H9 (cell line): ENCODE data around the gene FOXP4. TPM values are rescaled to one million over a fixed set of nuclear protein-coding genes. Genes with fewer than 3 reads are reported as not detected.

Experiments
- DNase-seq: peaks from one replicate; pipeline ENCODE4 v3.0.0-alpha.2; 2017
- H2AFZ ChIP-seq: one replicate; pipeline ENCODE4 v1.6.1; 2013; ENCODE audit warnings: mild to moderate bottlenecking, low read length, control low read depth, moderate library complexity
- H2AK5ac ChIP-seq: 2 replicates; pipeline ENCODE4 v1.6.1; 2013; ENCODE audit warnings: low read length, control low read depth, mixed read lengths; ENCODE audit not compliant: insufficient read length
- H2BK120ac ChIP-seq: one replicate; pipeline ENCODE4 v1.6.1; 2013; ENCODE audit warnings: low read depth, mild to moderate bottlenecking, low read length, control low read depth, inconsistent platforms; ENCODE audit not compliant: poor library complexity, severe bottlenecking
- H2BK12ac ChIP-seq: 2 replicates; pipeline ENCODE4 v1.6.1; 2013; ENCODE audit warnings: low read length, control low read depth, mixed read lengths, low read depth; ENCODE audit not compliant: insufficient read length
- H2BK15ac ChIP-seq: 2 replicates; pipeline ENCODE4 v1.6.1; 2013; ENCODE audit warnings: low read depth, low read length, control low read depth
- H2BK20ac ChIP-seq: one replicate; pipeline ENCODE4 v1.6.1; 2013; ENCODE audit warnings: low read depth, mild to moderate bottlenecking, low read length, control low read depth, inconsistent platforms; ENCODE audit not compliant: poor library complexity, severe bottlenecking
- H2BK5ac ChIP-seq: 2 replicates; pipeline ENCODE4 v1.6.1; 2013; ENCODE audit warnings: low read length, control low read depth, mixed read lengths; ENCODE audit not compliant: insufficient read length
- H3K14ac ChIP-seq: 2 replicates; pipeline ENCODE4 v1.6.1; 2013; ENCODE audit warnings: low read length, control low read depth; ENCODE audit not compliant: insufficient read depth
- H3K18ac ChIP-seq: 2 replicates; pipeline ENCODE4 v1.6.1; 2013; ENCODE audit warnings: low read depth, mild to moderate bottlenecking, mixed read lengths, low read length, control low read depth; ENCODE audit not compliant: insufficient read length
- H3K23ac ChIP-seq: 2 replicates; pipeline ENCODE4 v1.6.1; 2013; ENCODE audit warnings: low read length, control low read depth, mixed read lengths, low read depth; ENCODE audit not compliant: insufficient read length
- H3K23me2 ChIP-seq: 2 replicates; pipeline ENCODE4 v1.6.1; 2013; ENCODE audit warnings: low read depth, mild to moderate bottlenecking, mixed read lengths, low read length, control low read depth; ENCODE audit not compliant: insufficient read length, poor library complexity, severe bottlenecking
- H3K27ac ChIP-seq: 2 replicates; pipeline ENCODE4 v1.5.1; 2013; ENCODE audit warnings: low read length, control low read depth, mixed read lengths, low read depth; ENCODE audit not compliant: insufficient read length
- H3K27me3 ChIP-seq: 2 replicates; pipeline ENCODE4 v1.6.1; 2013; ENCODE audit warnings: low read length, control low read depth, inconsistent platforms; ENCODE audit not compliant: insufficient read depth
- H3K4ac ChIP-seq: 2 replicates; pipeline ENCODE4 v1.6.1; 2013; ENCODE audit warnings: low read depth, mild to moderate bottlenecking, control low read depth, inconsistent platforms, low read length, moderate library complexity
- H3K4me1 ChIP-seq: 2 replicates; pipeline ENCODE4 v1.6.1; 2013; ENCODE audit warnings: low read length, control low read depth, inconsistent platforms; ENCODE audit not compliant: insufficient read depth
- H3K4me2 ChIP-seq: 2 replicates; pipeline ENCODE4 v1.6.1; 2013; ENCODE audit warnings: low read length, control low read depth, mixed read lengths; ENCODE audit not compliant: insufficient read length, insufficient read depth
- H3K56ac ChIP-seq: 2 replicates; pipeline ENCODE4 v1.6.1; 2013; ENCODE audit warnings: low read depth, mild to moderate bottlenecking, mixed read lengths, low read length, control low read depth; ENCODE audit not compliant: insufficient read length
- H3K79me1 ChIP-seq: 2 replicates; pipeline ENCODE4 v1.6.1; 2013; ENCODE audit warnings: low read depth, mild to moderate bottlenecking, moderate library complexity, low read length, control low read depth, inconsistent platforms; ENCODE audit not compliant: insufficient read depth, poor library complexity, severe bottlenecking
- H3K79me2 ChIP-seq: 2 replicates; pipeline ENCODE4 v1.6.1; 2013; ENCODE audit warnings: low read length, control low read depth, inconsistent platforms; ENCODE audit not compliant: insufficient read depth
- H3K9ac ChIP-seq: 2 replicates; pipeline ENCODE4 v1.6.1; 2013; ENCODE audit warnings: low read length, control low read depth, mixed read lengths; ENCODE audit not compliant: insufficient read length; ENCODE audit errors: extremely low read depth
- H3K9me3 ChIP-seq: one replicate; pipeline ENCODE4 v1.6.1; 2013; ENCODE audit warnings: low read depth, low read length, inconsistent platforms; ENCODE audit not compliant: control insufficient read depth
- H3T11ph ChIP-seq: one replicate; pipeline ENCODE4 v1.6.1; 2013; ENCODE audit warnings: mild to moderate bottlenecking, low read length, control low read depth, inconsistent platforms
- H4K20me1 ChIP-seq: one replicate; pipeline ENCODE4 v1.6.1; 2013; ENCODE audit not compliant: control insufficient read depth, insufficient read length, insufficient read depth
- H4K5ac ChIP-seq: 2 replicates; pipeline ENCODE4 v1.6.1; 2013; ENCODE audit warnings: low read depth, mild to moderate bottlenecking, mixed read lengths, low read length, control low read depth; ENCODE audit not compliant: insufficient read length
- H4K8ac ChIP-seq: replicated peaks from 2 replicates; pipeline ENCODE4 v1.6.1; 2013; ENCODE audit warnings: low read length, control low read depth, mixed read lengths, low read depth; ENCODE audit not compliant: insufficient read length
- H4K91ac ChIP-seq: 2 replicates; pipeline ENCODE4 v1.6.1; 2013; ENCODE audit warnings: low read depth, mild to moderate bottlenecking, moderate library complexity, mixed read lengths, low read length, control low read depth; ENCODE audit not compliant: insufficient read length
- H3K27ac Mint-ChIP-seq, 3 experiments: 2 replicates in 2 of 3; 3 replicates in 1 of 3; pipeline ENCODE4 v1.8.0; 2020 to 2021; ENCODE audit warnings: mixed read lengths in 3 of 3, mild to moderate bottlenecking in 1 of 3, moderate library complexity in 1 of 3
- H3K27me3 Mint-ChIP-seq: 2 replicates; pipeline ENCODE4 v1.8.0; 2021; ENCODE audit warnings: low read depth, mild to moderate bottlenecking, moderate library complexity, mixed read lengths
- H3K36me3 Mint-ChIP-seq, 3 experiments: 2 replicates in 2 of 3; 3 replicates in 1 of 3; pipeline ENCODE4 v1.8.0; 2020 to 2021; ENCODE audit warnings: low read depth in 3 of 3, mixed read lengths in 3 of 3; ENCODE audit not compliant: insufficient read depth in 1 of 3
- H3K4me1 Mint-ChIP-seq, 2 experiments: 2 replicates each; pipeline ENCODE4 v1.8.0; 2020; ENCODE audit warnings: mixed read lengths in 2 of 2
- H3K4me3 Mint-ChIP-seq, 2 experiments: 2 replicates in 1 of 2; 3 replicates in 1 of 2; pipeline ENCODE4 v1.8.0; 2020 to 2021; ENCODE audit warnings: mild to moderate bottlenecking in 2 of 2, mixed read lengths in 2 of 2, moderate library complexity in 1 of 2
- H3K9me3 Mint-ChIP-seq, 2 experiments: 2 replicates in 1 of 2; 3 replicates in 1 of 2; pipeline ENCODE4 v1.8.0; 2020; ENCODE audit warnings: mild to moderate bottlenecking in 2 of 2, mixed read lengths in 2 of 2, moderate library complexity in 1 of 2
- CTCF ChIP-seq: fragments of 200-600 bp; sonication (generic); conservative IDR thresholded peaks from 3 replicates; pipeline ENCODE4 v1.8.0; 2021; ENCODE audit warnings: antibody characterized with exemption, mild to moderate bottlenecking
- WGBS: extraction: QIAGEN DNeasy Blood & Tissue Kit; methylation state at CpG from one replicate; pipeline ENCODE4 v1.1.7; 2013; ENCODE audit warnings: missing lambda C conversion rate, low lambda C conversion rate, mixed read lengths; ENCODE audit not compliant: insufficient read length; ENCODE audit errors: extremely low coverage; 5-methylcytosine and 5-hydroxymethylcytosine counted together
- total RNA-seq: library from RNA; stranded (reverse); gene quantifications from 2 replicates; pipeline ENCODE4 v1.2.1, GENCODE V29; 2021

The FOXP4 gene
- total RNA-seq, 1 experiment from 2014 or later: 18.2 TPM

GRCh38 chr6:41599852-41600445 lies 53.8 kb downstream of the FOXP4 start:
- H3K27me3 Mint-ChIP-seq: peaks cover 7% of the 10 kb centered on the region
- DNase-seq: no peak
- Histone ChIP-seq H2BK15ac (no peak overlapping the region), H3K9me3 (no peaks in the 10 kb centered on the region), H3K4me1 (peaks cover 2% of the 10 kb centered on the region; the same call in 1 of the 2 replicates), H3K4me2 (no peak overlapping the region), H4K91ac (no peak overlapping the region), H3K56ac (no peak overlapping the region), H2BK12ac (no peak overlapping the region), H3T11ph (no peak overlapping the region), H3K23ac (no peak overlapping the region), H2AK5ac (no peak overlapping the region), H3K4ac (no peak overlapping the region), H3K79me1 (no peaks in the 10 kb centered on the region), H3K18ac (no peak overlapping the region), H4K5ac (no peak overlapping the region), H3K9ac (no peak overlapping the region), H2BK20ac (no peak overlapping the region), H3K27me3 (no peaks in the 10 kb centered on the region), H3K79me2 (no peaks in the 10 kb centered on the region), H4K20me1 (peaks cover 3% of the 10 kb centered on the region), H4K8ac (no peak overlapping the region), H3K27ac (no peak overlapping the region), H2BK120ac (no peak overlapping the region), H2AFZ (no peak overlapping the region), H3K14ac (no peak overlapping the region), H3K23me2 (peaks cover 3% of the 10 kb centered on the region), H2BK5ac (no peak overlapping the region)
- no peaks in the 10 kb centered on the region; a peak in 1 of 5 replicates for H3K9me3 Mint-ChIP-seq
- no peak for TF ChIP-seq CTCF
- no peak overlapping the region for H3K27ac Mint-ChIP-seq
- H3K36me3 Mint-ChIP-seq: peaks cover 0 to 12% (median 0%) of the 10 kb centered on the region in 3 experiments; a peak in 1 of 7 replicates
- WGBS: no CpG with 5 or more reads among the region's 14 CpGs
- peaks cover 19 to 44% of the 10 kb centered on the region in 2 experiments for H3K4me1 Mint-ChIP-seq
- no peak overlapping the region for H3K4me3 Mint-ChIP-seq
